Activated T-cell treated with anti-CD3 and anti-CD28 coated beads, Interleukin-2, amount 50 U/mL, for 48 hours (primary cell): ENCODE measurements around the gene APOL4.

Source experiments
- DNase-seq, 2 experiments: peaks; one replicate each; pipeline ENCODE4 v3.0.0-alpha.2; 2020

Gene APOL4

DNA sequence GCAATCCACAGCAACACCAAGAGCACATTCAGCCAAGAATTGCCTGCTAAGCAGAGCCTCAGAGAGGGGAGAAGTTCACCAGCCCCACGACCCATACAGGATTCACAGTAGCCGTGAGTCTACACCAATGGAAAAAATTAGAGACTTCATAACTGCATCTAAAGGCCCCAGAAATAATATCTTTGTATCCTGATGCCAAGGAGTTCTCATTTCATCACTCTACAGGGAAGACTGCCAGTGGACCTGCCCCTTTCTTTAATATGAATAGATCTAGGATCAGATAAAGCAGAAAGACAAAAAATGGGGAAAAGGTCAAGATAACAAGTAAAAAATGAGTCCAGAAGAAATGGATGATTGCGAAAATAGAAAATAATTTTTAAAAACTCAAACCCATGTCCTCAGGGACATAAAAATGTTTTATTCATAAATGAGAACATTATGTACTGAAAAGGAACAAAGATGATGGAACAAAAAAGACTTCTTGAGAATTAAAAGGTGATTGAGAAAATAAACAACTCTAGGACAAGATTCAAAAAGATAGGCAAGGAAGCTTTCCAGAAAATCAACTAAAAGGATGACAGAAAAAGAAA, 50.5 kb downstream of the APOL4 start:
- no peak for DNase-seq

DNA sequence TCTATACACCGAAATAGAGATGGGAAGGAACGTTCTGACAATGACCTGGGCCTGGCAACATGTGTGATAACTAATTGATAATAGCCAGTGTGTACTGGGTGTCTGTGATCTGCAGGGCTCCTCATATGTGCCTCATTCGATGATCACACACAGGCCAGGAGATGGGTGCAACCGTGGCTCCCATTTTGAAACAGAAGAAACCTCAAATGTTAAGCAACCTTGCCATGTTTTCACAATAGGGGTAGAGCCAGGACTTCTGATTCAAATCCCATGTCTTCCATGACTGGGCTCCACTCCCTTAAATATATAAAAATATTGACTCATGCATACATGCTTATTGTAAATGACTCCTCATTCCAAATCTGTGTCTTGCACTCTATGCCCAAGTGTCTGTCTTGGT, 52.2 kb downstream of the APOL4 start:
- peak in 1 of 2 experiments; percentile 7 for DNase-seq

GRCh38 chr22:36148411-36148810, 53.2 kb downstream of the APOL4 start:
- no peak for DNase-seq

DNA sequence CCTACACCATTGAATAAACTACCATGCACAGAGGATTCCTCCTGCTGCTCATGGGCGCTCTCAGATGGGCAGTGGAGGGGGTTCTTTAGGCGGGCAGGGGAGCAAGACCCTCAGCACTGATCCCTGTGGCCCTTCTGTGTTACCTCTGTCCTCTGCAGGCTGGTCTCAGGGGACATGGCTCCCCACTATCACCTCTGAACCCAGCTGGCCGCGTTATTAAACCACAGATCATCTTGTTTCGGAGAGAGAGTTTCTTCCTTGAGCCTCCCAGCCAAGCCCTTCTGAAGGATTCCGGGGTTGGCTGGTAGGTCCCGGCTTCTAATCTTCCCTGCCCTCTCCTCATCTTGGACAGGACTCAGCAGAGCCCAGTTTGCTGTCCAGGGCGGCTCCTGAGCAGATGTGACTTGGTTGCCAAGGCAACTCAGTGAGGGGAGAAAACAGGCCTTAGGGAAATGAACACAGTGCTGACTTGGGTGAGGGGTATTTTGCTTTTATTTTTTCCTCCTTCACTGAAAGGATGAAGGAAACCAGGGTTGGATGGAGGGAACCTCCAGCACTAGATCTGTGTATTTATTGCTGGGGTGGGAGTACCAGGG, 54.3 kb downstream of the APOL4 start:
- DNase-seq: no peak

DNA sequence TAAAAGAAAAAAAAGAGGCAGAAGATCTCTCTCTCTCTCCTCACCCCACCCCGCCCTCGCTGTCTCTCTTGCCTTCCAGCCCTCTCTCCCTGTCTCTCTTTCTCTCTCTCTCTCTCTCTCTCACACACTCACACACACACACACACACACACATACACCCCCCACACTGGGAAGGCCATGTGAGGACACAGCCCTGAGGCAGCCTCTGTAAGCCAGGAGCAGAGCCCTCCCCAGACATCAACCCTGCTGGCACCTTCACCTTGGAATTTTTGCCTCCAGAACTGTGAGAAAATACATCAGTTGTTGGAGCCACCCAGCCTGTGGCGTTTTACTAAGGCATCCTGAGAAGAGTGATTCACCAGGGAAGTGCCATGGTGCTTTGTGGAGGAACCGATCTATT, 55.7 kb downstream of the APOL4 start:
- no peak for DNase-seq

GRCh38 chr22:36144886-36145541, 56.6 kb downstream of the APOL4 start:
- peak; percentile 39 to 55 for DNase-seq

GRCh38 chr22:36143956-36144355, 57.7 kb downstream of the APOL4 start:
- no peak for DNase-seq

- DNase-seq: no peak
Observed at GRCh38 chr22:36143066-36143815, 58.4 kb downstream of the APOL4 start.

DNA sequence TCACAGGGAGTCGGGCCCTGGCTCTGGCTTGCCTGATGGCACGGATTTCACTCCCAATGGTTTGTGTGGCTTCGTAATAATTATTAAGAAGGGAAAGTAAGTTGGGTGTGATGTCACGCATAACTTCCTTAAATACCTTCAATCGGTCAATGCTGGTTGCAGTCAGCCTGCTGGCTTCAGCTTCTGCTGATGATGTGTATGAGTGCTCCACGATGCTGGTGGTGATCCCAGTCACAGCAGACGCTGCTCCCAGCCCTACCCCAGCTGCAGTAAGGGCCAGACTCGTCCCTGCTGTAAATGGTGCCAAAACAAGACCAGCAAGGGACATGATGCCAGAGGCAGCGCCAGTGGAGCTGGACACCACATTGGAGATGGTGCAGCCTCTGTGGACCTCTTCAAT, 60.1 kb downstream of the APOL4 start:
- DNase-seq: no peak
